DND-41 (cell line): ENCODE data around the gene RNF175.

Experiments used
- EZH2 ChIP-seq: IDR thresholded peaks from 3 replicates; pipeline ENCODE4 v1.6.1; 2012; ENCODE audit warnings: borderline replicate concordance, low read depth, mild to moderate bottlenecking, moderate library complexity, low read length, inconsistent platforms; ENCODE audit not compliant: severe bottlenecking
- TF ChIP-seq, protein P1 (sequence below): IDR thresholded peaks from 2 replicates; pipeline ENCODE4 v1.5.1; 2012; ENCODE audit warnings: borderline replicate concordance, low read length, moderate library complexity, mild to moderate bottlenecking; ENCODE audit not compliant: poor library complexity, severe bottlenecking; ENCODE audit errors: extremely low read depth

DNA sequence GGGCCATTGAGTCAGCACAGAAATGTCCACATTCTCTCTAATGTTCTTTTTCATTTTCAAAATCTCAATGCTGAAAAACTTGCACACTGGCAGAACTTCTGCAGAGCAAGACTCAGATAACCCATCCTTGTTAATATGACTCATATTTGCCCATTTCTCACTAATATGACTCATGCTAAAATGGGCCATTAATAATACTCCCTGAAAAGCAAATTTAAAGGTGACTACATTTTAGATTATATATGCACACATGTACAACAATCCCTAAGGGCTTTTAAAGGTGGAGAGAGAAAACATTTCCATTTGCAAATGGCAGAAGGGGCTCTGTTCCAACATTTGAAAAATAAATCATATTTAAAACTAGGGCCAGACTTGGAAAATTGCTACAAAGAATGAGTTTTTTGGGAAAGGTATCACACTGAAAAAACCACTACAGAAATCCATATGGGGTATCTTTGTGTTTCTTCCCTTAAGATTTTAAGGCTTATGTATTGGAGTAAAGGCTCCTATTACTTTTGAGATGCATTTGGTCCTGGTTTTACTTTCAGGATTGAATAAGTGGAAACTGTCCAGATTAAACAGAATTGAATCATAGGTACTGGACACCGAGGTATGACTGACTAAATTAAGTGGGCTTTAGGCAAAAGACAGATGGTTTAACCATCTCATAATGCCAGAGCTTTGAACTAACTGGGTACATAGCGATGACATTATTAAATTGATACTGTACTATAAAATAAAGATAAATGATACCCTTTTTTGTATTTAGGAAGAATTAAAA lies 45.8 kb downstream of the RNF175 start:
- TF ChIP-seq, protein P1, sequence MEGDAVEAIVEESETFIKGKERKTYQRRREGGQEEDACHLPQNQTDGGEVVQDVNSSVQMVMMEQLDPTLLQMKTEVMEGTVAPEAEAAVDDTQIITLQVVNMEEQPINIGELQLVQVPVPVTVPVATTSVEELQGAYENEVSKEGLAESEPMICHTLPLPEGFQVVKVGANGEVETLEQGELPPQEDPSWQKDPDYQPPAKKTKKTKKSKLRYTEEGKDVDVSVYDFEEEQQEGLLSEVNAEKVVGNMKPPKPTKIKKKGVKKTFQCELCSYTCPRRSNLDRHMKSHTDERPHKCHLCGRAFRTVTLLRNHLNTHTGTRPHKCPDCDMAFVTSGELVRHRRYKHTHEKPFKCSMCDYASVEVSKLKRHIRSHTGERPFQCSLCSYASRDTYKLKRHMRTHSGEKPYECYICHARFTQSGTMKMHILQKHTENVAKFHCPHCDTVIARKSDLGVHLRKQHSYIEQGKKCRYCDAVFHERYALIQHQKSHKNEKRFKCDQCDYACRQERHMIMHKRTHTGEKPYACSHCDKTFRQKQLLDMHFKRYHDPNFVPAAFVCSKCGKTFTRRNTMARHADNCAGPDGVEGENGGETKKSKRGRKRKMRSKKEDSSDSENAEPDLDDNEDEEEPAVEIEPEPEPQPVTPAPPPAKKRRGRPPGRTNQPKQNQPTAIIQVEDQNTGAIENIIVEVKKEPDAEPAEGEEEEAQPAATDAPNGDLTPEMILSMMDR = no peak
- TF ChIP-seq EZH2 = no peak
